ENCODE results near the gene EHMT1.

Gene EHMT1

GRCh38 chr9:137604345-137605086, 14.3 kb upstream of the EHMT1 start:
- peak overlapping the region; percentile 32; the same call in 1 of the 2 replicates for H3K27ac ChIP-seq
- TF ChIP-seq ZFX (IDR thresholded peaks at IDR 0.05), result no peak
- TF ChIP-seq CTCF (conservative IDR thresholded peaks at IDR 0.05), result no peak

- TF ChIP-seq ZFX (IDR thresholded peaks at IDR 0.05), result peak; percentile 90; the same call in 1 of the 2 replicates
- no peak for TF ChIP-seq CTCF (conservative IDR thresholded peaks at IDR 0.05)
- peak within 1 kb of the TSS; percentile 94 for H3K27ac ChIP-seq
Observed at GRCh38 chr9:137605121-137606004, 13.4 kb upstream of the EHMT1 start, which contains the start of gene ARRDC1. ARRDC1 (plus strand) TSS chr9:137605686; CDS start chr9:137605718, 32 bp downstream.

GRCh38 chr9:137606005-137606621, 12.7 kb upstream of the EHMT1 start:
- H3K27ac ChIP-seq, result peak overlapping the region; percentile 94
- TF ChIP-seq CTCF (conservative IDR thresholded peaks at IDR 0.05) (no peak), ZFX (IDR thresholded peaks at IDR 0.05) (peak; percentile 85)

- peak overlapping the region; percentile 94 for H3K27ac ChIP-seq
- TF ChIP-seq ZFX (IDR thresholded peaks at IDR 0.05) (no peak), CTCF (conservative IDR thresholded peaks at IDR 0.05) (no peak)
Observed at GRCh38 chr9:137606734-137607138, 12.1 kb upstream of the EHMT1 start.

- peak overlapping the region; percentile 94 for H3K27ac ChIP-seq
- TF ChIP-seq ZFX (IDR thresholded peaks at IDR 0.05) (no peak), CTCF (conservative IDR thresholded peaks at IDR 0.05) (no peak)
Observed at GRCh38 chr9:137607141-137607857, 11.5 kb upstream of the EHMT1 start.

GRCh38 chr9:137610944-137611343, 7.9 kb upstream of the EHMT1 start:
- no peak for TF ChIP-seq CTCF (conservative IDR thresholded peaks at IDR 0.05)
- no peak for TF ChIP-seq ZFX (IDR thresholded peaks at IDR 0.05)
- peak overlapping the region; percentile 97 for H3K27ac ChIP-seq

Measured in C4-2B (cell line).